ENCODE data around the gene OPTC. TPM values are rescaled to one million over a fixed set of nuclear protein-coding genes. Genes with fewer than 3 reads are reported as not detected.

OPTC gene
- total and polyA plus RNA-seq, 4 donors = not detected

- H3K9ac ChIP-seq (ENCODE audit: insufficient read depth in 1 of 2, low read length in 2 of 2) = no peak overlapping the region
- 61 to 78% methylated on average over 9 of the region's 9 CpGs for WGBS, 2 donors
Observed at GRCh38 chr1:203513585-203514031, 19.7 kb downstream of the OPTC start.

GRCh38 chr1:203516184-203516583 is 22.2 kb downstream of the OPTC start:
- H3K36me3 ChIP-seq (ENCODE audit: control insufficient read depth in 4 of 4, insufficient read depth in 4 of 4, low read length in 4 of 4) = no peaks in the 10 kb centered on the region
- no peak for DNase-seq
- WGBS, 2 donors = 84 to 93% methylated on average over 9 of the region's 9 CpGs
- no peak overlapping the region for H3K27ac ChIP-seq (ENCODE audit: low read depth in 1 of 2, low read length in 1 of 2)
- no peak for ATAC-seq (ENCODE audit: insufficient read depth, low FRiP score)
- no peak overlapping the region for H3K4me3 ChIP-seq
- TF ChIP-seq, protein P1, sequence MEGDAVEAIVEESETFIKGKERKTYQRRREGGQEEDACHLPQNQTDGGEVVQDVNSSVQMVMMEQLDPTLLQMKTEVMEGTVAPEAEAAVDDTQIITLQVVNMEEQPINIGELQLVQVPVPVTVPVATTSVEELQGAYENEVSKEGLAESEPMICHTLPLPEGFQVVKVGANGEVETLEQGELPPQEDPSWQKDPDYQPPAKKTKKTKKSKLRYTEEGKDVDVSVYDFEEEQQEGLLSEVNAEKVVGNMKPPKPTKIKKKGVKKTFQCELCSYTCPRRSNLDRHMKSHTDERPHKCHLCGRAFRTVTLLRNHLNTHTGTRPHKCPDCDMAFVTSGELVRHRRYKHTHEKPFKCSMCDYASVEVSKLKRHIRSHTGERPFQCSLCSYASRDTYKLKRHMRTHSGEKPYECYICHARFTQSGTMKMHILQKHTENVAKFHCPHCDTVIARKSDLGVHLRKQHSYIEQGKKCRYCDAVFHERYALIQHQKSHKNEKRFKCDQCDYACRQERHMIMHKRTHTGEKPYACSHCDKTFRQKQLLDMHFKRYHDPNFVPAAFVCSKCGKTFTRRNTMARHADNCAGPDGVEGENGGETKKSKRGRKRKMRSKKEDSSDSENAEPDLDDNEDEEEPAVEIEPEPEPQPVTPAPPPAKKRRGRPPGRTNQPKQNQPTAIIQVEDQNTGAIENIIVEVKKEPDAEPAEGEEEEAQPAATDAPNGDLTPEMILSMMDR (IDR thresholded peaks at IDR 0.05; ENCODE audit: control extremely low read depth, extremely low read depth) = no peak
- no peaks in the 10 kb centered on the region for H3K27me3 ChIP-seq (ENCODE audit: control insufficient read depth in 3 of 3, insufficient read depth in 3 of 3, low read length in 2 of 3)
- no peaks in the 10 kb centered on the region for H3K9me3 ChIP-seq (ENCODE audit: control insufficient read depth in 4 of 4, insufficient read depth in 3 of 4, low read length in 3 of 4)
- no peak overlapping the region for H3K9ac ChIP-seq (ENCODE audit: insufficient read depth in 1 of 2, low read length in 2 of 2)
- peaks cover 0 to 12% (median 10%) of the 10 kb centered on the region in 5 donors for H3K4me1 ChIP-seq (ENCODE audit: control insufficient read depth in 5 of 5, insufficient read depth in 5 of 5, low read length in 5 of 5)

More at GRCh38 chr1:203513585-203514031, 19.7 kb downstream of the OPTC start:
- Histone ChIP-seq H3K27ac (ENCODE audit: low read depth in 1 of 2, low read length in 1 of 2) (peak overlapping the region in 1 of 2 donors; percentile 22), H3K9me3 (ENCODE audit: control insufficient read depth in 4 of 4, insufficient read depth in 3 of 4, low read length in 3 of 4) (no peaks in the 10 kb centered on the region), H3K4me1 (ENCODE audit: control insufficient read depth in 5 of 5, insufficient read depth in 5 of 5, low read length in 5 of 5) (peaks cover 0 to 10% (median 7%) of the 10 kb centered on the region in 5 donors), H3K4me3 (no peak overlapping the region), H3K27me3 (ENCODE audit: control insufficient read depth in 3 of 3, insufficient read depth in 3 of 3, low read length in 2 of 3) (no peaks in the 10 kb centered on the region), H3K36me3 (ENCODE audit: control insufficient read depth in 4 of 4, insufficient read depth in 4 of 4, low read length in 4 of 4) (no peaks in the 10 kb centered on the region)
- TF ChIP-seq, protein P1 (IDR thresholded peaks at IDR 0.05; ENCODE audit: control extremely low read depth, extremely low read depth) = no peak
- no peak for ATAC-seq (ENCODE audit: insufficient read depth, low FRiP score)
- no peak for DNase-seq

DNA sequence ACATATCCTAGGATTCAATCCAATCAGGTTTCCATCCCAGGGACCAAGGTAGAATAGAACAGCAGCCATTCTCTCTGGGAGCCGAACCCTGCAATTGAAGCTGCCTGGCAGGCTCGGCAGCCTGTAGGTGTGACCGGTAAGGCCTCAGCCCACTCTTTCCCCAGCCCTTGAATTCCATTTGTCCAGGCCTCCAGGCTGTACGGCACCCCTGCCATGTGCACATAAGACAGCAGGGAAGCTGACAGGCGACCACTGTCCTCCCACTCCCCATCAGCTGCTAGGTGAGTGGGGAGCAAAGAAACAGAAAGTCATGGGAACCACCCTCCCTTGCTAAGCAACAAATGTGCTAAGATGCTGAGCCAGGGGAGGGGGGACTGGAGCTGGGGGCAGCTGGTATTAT is 23.0 kb downstream of the OPTC start:
- WGBS, 2 donors = 65 to 71% methylated on average over 5 of the region's 5 CpGs
- no peaks in the 10 kb centered on the region for H3K27me3 ChIP-seq (ENCODE audit: control insufficient read depth in 3 of 3, insufficient read depth in 3 of 3, low read length in 2 of 3)
- no peak for ATAC-seq (ENCODE audit: insufficient read depth, low FRiP score)

More for the DNA sequence above, 23.0 kb downstream of the OPTC start:
- DNase-seq = no peak
- no peak overlapping the region for H3K9ac ChIP-seq (ENCODE audit: insufficient read depth in 1 of 2, low read length in 2 of 2)
- no peaks in the 10 kb centered on the region for H3K36me3 ChIP-seq (ENCODE audit: control insufficient read depth in 4 of 4, insufficient read depth in 4 of 4, low read length in 4 of 4)
- H3K4me1 ChIP-seq (ENCODE audit: control insufficient read depth in 5 of 5, insufficient read depth in 5 of 5, low read length in 5 of 5) = peaks cover 0 to 18% (median 10%) of the 10 kb centered on the region in 5 donors
- TF ChIP-seq, protein P1 (IDR thresholded peaks at IDR 0.05; ENCODE audit: control extremely low read depth, extremely low read depth) = no peak
- no peak overlapping the region for H3K27ac ChIP-seq (ENCODE audit: low read depth in 1 of 2, low read length in 1 of 2)
- H3K9me3 ChIP-seq (ENCODE audit: control insufficient read depth in 4 of 4, insufficient read depth in 3 of 4, low read length in 3 of 4) = no peaks in the 10 kb centered on the region
- H3K4me3 ChIP-seq = no peak overlapping the region
